Erythroblast (primary cell): Measurements from ENCODE around the gene MAL.

Source experiments
- DNase-seq, 2 experiments: peaks; one replicate each; lab custom pipeline; 2025; lab: John Stamatoyannopoulos, UW
- GATA1 ChIP-seq: IDR thresholded peaks from 2 replicates; pipeline ENCODE4 v1.6.1; 2011; ENCODE audit warnings: low read depth, mild to moderate bottlenecking, control low read depth, low read length, moderate library complexity
- POLR2A ChIP-seq: IDR thresholded peaks from 2 replicates; pipeline ENCODE4 v1.6.1; 2011; ENCODE audit warnings: mild to moderate bottlenecking, low read length

The MAL gene

GRCh38 chr2:95017071-95017501 lies 8.4 kb upstream of the MAL start:
- DNase-seq = no peak

GRCh38 chr2:95017836-95018235 lies 7.7 kb upstream of the MAL start:
- no peak for DNase-seq
- TF ChIP-seq POLR2A = no peak
- no peak for TF ChIP-seq GATA1

More at GRCh38 chr2:95017071-95017501, 8.4 kb upstream of the MAL start:
- no peak for TF ChIP-seq POLR2A
- TF ChIP-seq GATA1 = no peak

GRCh38 chr2:95018301-95018700 lies 7.2 kb upstream of the MAL start:
- no peak for DNase-seq
- TF ChIP-seq POLR2A (no peak), GATA1 (no peak)

- TF ChIP-seq GATA1 (no peak), POLR2A (no peak)
- no peak for DNase-seq
These were observed 6.5 kb upstream of the MAL start for GRCh38 chr2:95018861-95019550.

- no peak for TF ChIP-seq POLR2A
- DNase-seq = no peak
These were observed 5.9 kb upstream of the MAL start for GRCh38 chr2:95019572-95019971.

- DNase-seq = no peak
- TF ChIP-seq POLR2A (no peak), GATA1 (no peak)
These were observed 5.1 kb upstream of the MAL start for GRCh38 chr2:95020275-95021022.

GRCh38 chr2:95021023-95021416 lies 4.5 kb upstream of the MAL start:
- no peak for DNase-seq
- TF ChIP-seq POLR2A (no peak), GATA1 (no peak)

- no peak for DNase-seq
- TF ChIP-seq POLR2A = no peak
- no peak for TF ChIP-seq GATA1
These were observed 3.7 kb upstream of the MAL start for GRCh38 chr2:95021847-95022246.

GRCh38 chr2:95022309-95023221 lies 2.9 kb upstream of the MAL start:
- peak; percentile 42 to 66 for DNase-seq
- no peak for TF ChIP-seq GATA1
- TF ChIP-seq POLR2A = no peak

GRCh38 chr2:95023222-95023597 lies 2.3 kb upstream of the MAL start:
- no peak for TF ChIP-seq POLR2A
- no peak for TF ChIP-seq GATA1
- no peak for DNase-seq

- DNase-seq = no peak
- no peak for TF ChIP-seq GATA1
- no peak for TF ChIP-seq POLR2A
These were observed 1.1 kb upstream of the MAL start for GRCh38 chr2:95024371-95024770.

- no peak for DNase-seq
- TF ChIP-seq GATA1 = no peak
- no peak for TF ChIP-seq POLR2A
These were observed 525 bp upstream of the MAL start for GRCh38 chr2:95024960-95025405.

- no peak for TF ChIP-seq GATA1
- TF ChIP-seq POLR2A = no peak
- DNase-seq = no peak
These were observed 1.2 kb downstream of the MAL start for GRCh38 chr2:95026471-95027368.

GRCh38 chr2:95027369-95027720 lies 1.8 kb downstream of the MAL start:
- DNase-seq = no peak
- TF ChIP-seq GATA1 (no peak), POLR2A (no peak)
